ENCODE data around the gene SSTR3. TPM values are rescaled to one million over a fixed set of nuclear protein-coding genes. Genes with fewer than 3 reads are reported as not detected.

SSTR3 gene
- total RNA-seq, 1 donor from 2014 or later = 2.4 TPM

- H3K27me3 Mint-ChIP-seq = peaks cover 6% of the 10 kb centered on the region
- TF ChIP-seq, protein P1, sequence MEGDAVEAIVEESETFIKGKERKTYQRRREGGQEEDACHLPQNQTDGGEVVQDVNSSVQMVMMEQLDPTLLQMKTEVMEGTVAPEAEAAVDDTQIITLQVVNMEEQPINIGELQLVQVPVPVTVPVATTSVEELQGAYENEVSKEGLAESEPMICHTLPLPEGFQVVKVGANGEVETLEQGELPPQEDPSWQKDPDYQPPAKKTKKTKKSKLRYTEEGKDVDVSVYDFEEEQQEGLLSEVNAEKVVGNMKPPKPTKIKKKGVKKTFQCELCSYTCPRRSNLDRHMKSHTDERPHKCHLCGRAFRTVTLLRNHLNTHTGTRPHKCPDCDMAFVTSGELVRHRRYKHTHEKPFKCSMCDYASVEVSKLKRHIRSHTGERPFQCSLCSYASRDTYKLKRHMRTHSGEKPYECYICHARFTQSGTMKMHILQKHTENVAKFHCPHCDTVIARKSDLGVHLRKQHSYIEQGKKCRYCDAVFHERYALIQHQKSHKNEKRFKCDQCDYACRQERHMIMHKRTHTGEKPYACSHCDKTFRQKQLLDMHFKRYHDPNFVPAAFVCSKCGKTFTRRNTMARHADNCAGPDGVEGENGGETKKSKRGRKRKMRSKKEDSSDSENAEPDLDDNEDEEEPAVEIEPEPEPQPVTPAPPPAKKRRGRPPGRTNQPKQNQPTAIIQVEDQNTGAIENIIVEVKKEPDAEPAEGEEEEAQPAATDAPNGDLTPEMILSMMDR (conservative IDR thresholded peaks at IDR 0.05) = no peak
- no peaks in the 10 kb centered on the region for H3K9me3 Mint-ChIP-seq
- no peak overlapping the region for H3K27ac Mint-ChIP-seq
- H3K4me1 Mint-ChIP-seq (ENCODE audit: unreplicated experiment) = peaks cover 5% of the 10 kb centered on the region
- H3K4me3 Mint-ChIP-seq = no peak overlapping the region
- DNase-seq (ENCODE audit: extremely low spot score, unreplicated experiment) = no peak
- H3K36me3 Mint-ChIP-seq = no peaks in the 10 kb centered on the region
These were observed 5.1 kb downstream of the SSTR3 start for GRCh38 chr22:37206841-37207821.

- TF ChIP-seq, protein P1 (conservative IDR thresholded peaks at IDR 0.05) = no peak
- Mint-ChIP-seq H3K27me3 (peaks cover 6% of the 10 kb centered on the region), H3K4me3 (no peak overlapping the region), H3K4me1 (ENCODE audit: unreplicated experiment) (peaks cover 5% of the 10 kb centered on the region), H3K9me3 (no peaks in the 10 kb centered on the region), H3K36me3 (no peaks in the 10 kb centered on the region), H3K27ac (no peak overlapping the region)
- no peak for DNase-seq (ENCODE audit: extremely low spot score, unreplicated experiment)
These were observed 6.0 kb downstream of the SSTR3 start for GRCh38 chr22:37206118-37206840.

DNA sequence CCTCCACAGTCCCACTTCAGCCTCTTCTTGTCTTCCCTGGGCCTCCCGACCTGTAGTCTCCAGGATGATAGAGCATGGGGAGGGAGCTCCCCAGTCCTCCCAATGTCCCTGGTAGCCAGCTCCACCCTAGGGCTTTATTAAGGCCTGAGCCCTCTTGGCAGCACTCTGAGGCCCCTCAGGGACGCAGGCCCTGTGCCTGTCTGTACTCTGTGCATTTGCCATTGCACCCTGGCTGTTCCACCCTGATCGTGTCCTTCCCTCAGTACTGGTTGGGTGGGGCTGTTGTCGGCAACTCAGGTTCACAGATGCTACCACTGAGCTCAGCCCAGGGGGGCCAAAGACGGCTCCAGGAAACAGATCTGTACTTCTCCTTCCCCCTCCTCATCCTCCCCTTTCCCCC, 7.2 kb downstream of the SSTR3 start:
- Mint-ChIP-seq H3K27me3 (no peaks in the 10 kb centered on the region), H3K4me1 (ENCODE audit: unreplicated experiment) (no peaks in the 10 kb centered on the region)

GRCh38 chr22:37204045-37204655, 8.1 kb downstream of the SSTR3 start:
- no peaks in the 10 kb centered on the region for H3K9me3 Mint-ChIP-seq
- H3K27ac Mint-ChIP-seq = no peak overlapping the region
- no peak for DNase-seq (ENCODE audit: extremely low spot score, unreplicated experiment)
- no peaks in the 10 kb centered on the region for H3K4me1 Mint-ChIP-seq (ENCODE audit: unreplicated experiment)
- no peak overlapping the region for H3K4me3 Mint-ChIP-seq
- H3K36me3 Mint-ChIP-seq = no peaks in the 10 kb centered on the region
- H3K27me3 Mint-ChIP-seq = no peaks in the 10 kb centered on the region
- TF ChIP-seq, protein P1 (conservative IDR thresholded peaks at IDR 0.05) = no peak

More for the DNA sequence above, 7.2 kb downstream of the SSTR3 start:
- no peak for DNase-seq (ENCODE audit: extremely low spot score, unreplicated experiment)
- H3K36me3 Mint-ChIP-seq = no peaks in the 10 kb centered on the region
- H3K27ac Mint-ChIP-seq = no peak overlapping the region
- no peak overlapping the region for H3K4me3 Mint-ChIP-seq
- TF ChIP-seq, protein P1 (conservative IDR thresholded peaks at IDR 0.05) = no peak
- H3K9me3 Mint-ChIP-seq = no peaks in the 10 kb centered on the region

GRCh38 chr22:37203354-37204044, 8.8 kb downstream of the SSTR3 start:
- Mint-ChIP-seq H3K4me3 (no peak overlapping the region), H3K27ac (no peak overlapping the region), H3K9me3 (no peaks in the 10 kb centered on the region), H3K4me1 (ENCODE audit: unreplicated experiment) (no peaks in the 10 kb centered on the region), H3K27me3 (no peaks in the 10 kb centered on the region), H3K36me3 (no peaks in the 10 kb centered on the region)
- DNase-seq (ENCODE audit: extremely low spot score, unreplicated experiment) = no peak
- TF ChIP-seq, protein P1 (conservative IDR thresholded peaks at IDR 0.05) = no peak
